Brain microvascular endothelial cell (primary cell): Measurements from ENCODE around the gene LIN28B.

Source experiments
- DNase-seq: peaks from one replicate; pipeline ENCODE4 v3.0.0-alpha.2; 2020
- H3K27ac ChIP-seq: fragments of 250-450 bp; sonication (Bioruptor Pico); 2 replicates; pipeline ENCODE4 v1.5.1; 2020; ENCODE audit warnings: mild to moderate bottlenecking, moderate library complexity
- H3K27me3 ChIP-seq: fragments of 250-450 bp; sonication (Bioruptor Pico); replicated peaks from 2 replicates; pipeline ENCODE4 v1.5.1; 2020; ENCODE audit warnings: mild to moderate bottlenecking
- H3K36me3 ChIP-seq: fragments of 250-450 bp; sonication (Bioruptor Pico); replicated peaks from 2 replicates; pipeline ENCODE4 v1.5.1; 2020; ENCODE audit warnings: mild to moderate bottlenecking
- H3K4me3 ChIP-seq: 2 replicates; pipeline ENCODE4 v1.5.1; 2011; ENCODE audit warnings: low read depth, mild to moderate bottlenecking, control low read depth, low read length, moderate library complexity
- in situ Hi-C: cut with HindIII; loops from 2 replicates; pipeline ENCODE4 v1.10.0; 2017; ENCODE audit warnings: low sequenced_read_pairs, low pct_ligation_motif_present
- TF ChIP-seq, protein P1 (sequence below): IDR thresholded peaks from 2 replicates; pipeline ENCODE4 v1.5.1; 2011; ENCODE audit warnings: low read depth, mild to moderate bottlenecking, moderate library complexity, low read length, control low read depth, inconsistent platforms; ENCODE audit errors: missing control alignments

The LIN28B gene

GRCh38 chr6:105056646-105057045, 99.7 kb downstream of the LIN28B start:
- Histone ChIP-seq H3K27ac (no peak overlapping the region), H3K4me3 (no peak overlapping the region), H3K27me3 (no peaks in the 10 kb centered on the region), H3K36me3 (no peaks in the 10 kb centered on the region)
- in situ Hi-C loops, result no loop called here
- no peak for DNase-seq
- TF ChIP-seq, protein P1, sequence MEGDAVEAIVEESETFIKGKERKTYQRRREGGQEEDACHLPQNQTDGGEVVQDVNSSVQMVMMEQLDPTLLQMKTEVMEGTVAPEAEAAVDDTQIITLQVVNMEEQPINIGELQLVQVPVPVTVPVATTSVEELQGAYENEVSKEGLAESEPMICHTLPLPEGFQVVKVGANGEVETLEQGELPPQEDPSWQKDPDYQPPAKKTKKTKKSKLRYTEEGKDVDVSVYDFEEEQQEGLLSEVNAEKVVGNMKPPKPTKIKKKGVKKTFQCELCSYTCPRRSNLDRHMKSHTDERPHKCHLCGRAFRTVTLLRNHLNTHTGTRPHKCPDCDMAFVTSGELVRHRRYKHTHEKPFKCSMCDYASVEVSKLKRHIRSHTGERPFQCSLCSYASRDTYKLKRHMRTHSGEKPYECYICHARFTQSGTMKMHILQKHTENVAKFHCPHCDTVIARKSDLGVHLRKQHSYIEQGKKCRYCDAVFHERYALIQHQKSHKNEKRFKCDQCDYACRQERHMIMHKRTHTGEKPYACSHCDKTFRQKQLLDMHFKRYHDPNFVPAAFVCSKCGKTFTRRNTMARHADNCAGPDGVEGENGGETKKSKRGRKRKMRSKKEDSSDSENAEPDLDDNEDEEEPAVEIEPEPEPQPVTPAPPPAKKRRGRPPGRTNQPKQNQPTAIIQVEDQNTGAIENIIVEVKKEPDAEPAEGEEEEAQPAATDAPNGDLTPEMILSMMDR, result no peak

DNA sequence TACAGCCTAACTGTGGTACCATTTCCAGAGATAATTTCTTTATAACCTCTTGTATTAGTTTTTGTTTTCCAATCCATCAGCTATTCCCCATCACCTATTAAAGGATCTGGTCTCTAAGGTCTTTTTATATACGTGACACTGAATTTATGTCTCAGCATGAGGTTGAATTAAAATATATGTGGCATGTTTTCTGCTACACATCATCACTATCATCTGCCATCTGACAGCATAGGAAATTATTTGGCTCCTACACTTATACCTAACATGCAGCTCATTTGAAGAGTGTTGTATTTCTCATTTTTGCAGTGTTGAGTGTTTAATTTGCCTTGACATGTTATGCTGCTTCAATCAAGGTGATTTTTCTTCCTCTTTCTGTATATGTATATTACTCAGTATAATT, 100.3 kb downstream of the LIN28B start:
- no peaks in the 10 kb centered on the region for H3K27me3 ChIP-seq
- TF ChIP-seq, protein P1, result no peak
- in situ Hi-C loops, result no loop called here
- no peak overlapping the region for H3K27ac ChIP-seq
- no peaks in the 10 kb centered on the region for H3K36me3 ChIP-seq
- no peak for DNase-seq
- H3K4me3 ChIP-seq, result no peak overlapping the region

- Histone ChIP-seq H3K4me3 (no peak overlapping the region), H3K27ac (no peak overlapping the region), H3K27me3 (no peaks in the 10 kb centered on the region), H3K36me3 (no peaks in the 10 kb centered on the region)
- in situ Hi-C loops, result no loop called here
- TF ChIP-seq, protein P1, result no peak
- no peak for DNase-seq
Observed at GRCh38 chr6:105058316-105058715, 101.4 kb downstream of the LIN28B start.

- Histone ChIP-seq H3K4me3 (no peak overlapping the region), H3K27me3 (no peaks in the 10 kb centered on the region), H3K27ac (no peak overlapping the region), H3K36me3 (no peaks in the 10 kb centered on the region)
- in situ Hi-C loops, result no loop called here
- DNase-seq, result no peak
- TF ChIP-seq, protein P1, result no peak
Observed at GRCh38 chr6:105058846-105059245, 101.9 kb downstream of the LIN28B start.

GRCh38 chr6:105066233-105066632, 109.3 kb downstream of the LIN28B start:
- TF ChIP-seq, protein P1, result no peak
- no peak for DNase-seq
- Histone ChIP-seq H3K27me3 (no peaks in the 10 kb centered on the region), H3K36me3 (no peaks in the 10 kb centered on the region), H3K27ac (no peak overlapping the region), H3K4me3 (no peak overlapping the region)
- in situ Hi-C loops, result no loop called here

DNA sequence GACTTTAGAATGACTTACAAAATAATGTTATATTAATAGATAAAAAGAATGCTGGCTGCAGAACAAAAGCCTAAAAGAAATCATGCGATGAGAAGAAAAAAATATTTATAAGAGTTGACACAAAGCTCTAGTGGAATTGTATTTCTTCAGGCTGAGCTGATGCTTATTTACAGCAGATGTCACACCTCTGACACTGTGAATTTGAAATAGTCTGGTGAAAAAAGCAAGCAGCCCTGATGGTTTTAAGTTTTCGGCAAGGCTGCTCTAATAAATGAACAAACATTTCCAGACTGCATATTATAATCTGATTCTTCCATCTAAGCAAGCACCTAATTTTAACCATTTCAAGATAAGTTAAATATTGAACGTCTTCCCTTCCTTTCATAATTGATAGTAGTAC, 109.9 kb downstream of the LIN28B start:
- no peak for DNase-seq
- in situ Hi-C loops, result no loop called here
- Histone ChIP-seq H3K4me3 (no peak overlapping the region), H3K36me3 (no peaks in the 10 kb centered on the region), H3K27me3 (no peaks in the 10 kb centered on the region), H3K27ac (no peak overlapping the region)
- TF ChIP-seq, protein P1, result no peak
